ENCODE results near the gene CNOT6. TPM values are rescaled to one million over a fixed set of nuclear protein-coding genes. Genes with fewer than 3 reads are reported as not detected.

The CNOT6 gene
- total RNA-seq, 4 donors from 2014 or later: 3.8 to 43.5 (median 17.0) TPM

- DNase-seq: no peak
- Histone ChIP-seq H3K9me3 (no peaks in the 10 kb centered on the region), H3K4me3 (no peak overlapping the region), H3K27me3 (no peaks in the 10 kb centered on the region), H3K36me3 (no peaks in the 10 kb centered on the region), H3K4me1 (no peaks in the 10 kb centered on the region), H3K27ac (no peak overlapping the region)
- TF ChIP-seq CTCF (IDR thresholded peaks at IDR 0.05): no peak
- TF ChIP-seq POLR2A (IDR thresholded peaks at IDR 0.05): no peak
- intact Hi-C loops (cut with DNase I; ENCODE audit: low total_unique reads): no loop called here
These were observed 27.9 kb upstream of the CNOT6 start for GRCh38 chr5:180466316-180466715.

- TF ChIP-seq CTCF (IDR thresholded peaks at IDR 0.05): no peak
- TF ChIP-seq POLR2A (IDR thresholded peaks at IDR 0.05): no peak
- DNase-seq: no peak
- Histone ChIP-seq H3K4me3 (no peak overlapping the region), H3K27ac (no peak overlapping the region), H3K9me3 (no peaks in the 10 kb centered on the region), H3K36me3 (no peaks in the 10 kb centered on the region), H3K4me1 (no peaks in the 10 kb centered on the region), H3K27me3 (no peaks in the 10 kb centered on the region)
- intact Hi-C loops (cut with DNase I; ENCODE audit: low total_unique reads): no loop called here
These were observed 26.9 kb upstream of the CNOT6 start for GRCh38 chr5:180467028-180467975.

- no peak for DNase-seq
- Histone ChIP-seq H3K27me3 (no peaks in the 10 kb centered on the region), H3K9me3 (no peaks in the 10 kb centered on the region), H3K4me1 (no peaks in the 10 kb centered on the region), H3K27ac (no peak overlapping the region), H3K4me3 (no peak overlapping the region), H3K36me3 (no peaks in the 10 kb centered on the region)
- intact Hi-C loops (cut with DNase I; ENCODE audit: low total_unique reads): no loop called here
- no peak for TF ChIP-seq CTCF (IDR thresholded peaks at IDR 0.05)
- TF ChIP-seq POLR2A (IDR thresholded peaks at IDR 0.05): no peak
These were observed 26.0 kb upstream of the CNOT6 start for GRCh38 chr5:180467989-180468731.

- H3K4me1 ChIP-seq: no peaks in the 10 kb centered on the region
- H3K27me3 ChIP-seq: no peaks in the 10 kb centered on the region
- H3K9me3 ChIP-seq: no peaks in the 10 kb centered on the region
- H3K36me3 ChIP-seq: no peaks in the 10 kb centered on the region
- no peak for DNase-seq
- TF ChIP-seq CTCF (IDR thresholded peaks at IDR 0.05) (no peak), POLR2A (IDR thresholded peaks at IDR 0.05) (no peak)
- intact Hi-C loops (cut with DNase I; ENCODE audit: low total_unique reads): no loop called here
- no peak overlapping the region for H3K4me3 ChIP-seq
- H3K27ac ChIP-seq: no peak overlapping the region
These were observed 25.2 kb upstream of the CNOT6 start for GRCh38 chr5:180468732-180469585.

All from uterus (tissue), 4 donors.